ENCODE results near the gene RBM20. TPM values are rescaled to one million over a fixed set of nuclear protein-coding genes. Genes with fewer than 3 reads are reported as not detected.

Gene RBM20
- total and polyA plus RNA-seq, 2 experiments from 2014 or later, result 3.7 to 4.0 TPM

DNA sequence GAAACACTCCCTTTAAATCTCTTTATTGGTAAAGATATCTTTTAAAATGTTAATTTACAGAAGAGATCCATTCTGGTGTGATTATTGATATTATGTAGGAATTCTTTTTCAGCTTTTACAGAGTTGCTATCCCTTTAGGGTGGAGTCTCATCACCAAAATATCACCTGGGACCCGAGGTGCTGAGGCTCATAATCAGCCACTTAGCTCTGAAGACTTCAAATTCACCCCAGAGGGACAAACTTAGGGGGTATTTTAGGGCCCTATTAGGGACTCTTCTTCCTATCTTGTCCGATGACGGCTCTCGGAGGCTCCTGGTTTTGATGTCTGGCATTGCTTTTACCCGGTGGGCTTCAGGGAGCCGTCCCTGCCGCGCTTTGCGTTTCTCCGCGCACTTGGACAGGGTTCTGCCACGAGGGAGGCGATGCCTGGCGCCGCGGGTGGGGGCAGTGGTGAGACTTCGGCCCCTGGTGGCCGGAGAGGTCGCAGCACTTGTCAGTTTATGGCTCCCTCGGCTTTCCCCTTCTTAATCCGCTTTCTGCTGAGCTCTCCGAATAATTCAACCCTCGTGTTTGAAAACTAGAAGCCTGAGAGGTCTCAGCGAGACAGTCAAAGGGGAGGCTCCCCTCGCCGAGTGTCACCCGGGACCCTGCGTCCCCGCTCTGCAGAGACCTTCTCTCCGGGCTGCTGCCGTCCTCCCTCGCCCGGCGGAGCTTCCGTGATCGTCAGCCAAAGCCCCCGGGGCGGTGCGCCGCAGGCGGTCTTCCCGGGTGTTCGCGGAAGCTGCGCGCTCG lies 27.8 kb downstream of the RBM20 start:
- no peak overlapping the region for H3K27ac ChIP-seq
- peak; percentile 84 for DNase-seq (ENCODE audit: low spot score)
- WGBS (ENCODE audit: low lambda C conversion rate, missing lambda C conversion rate), result 2% methylated on average over 47 of the region's 47 CpGs
- TF ChIP-seq EZH2 (IDR thresholded peaks at IDR 0.05; ENCODE audit: borderline replicate concordance) (no peak), EZH2phosphoT487 (IDR thresholded peaks at IDR 0.05; ENCODE audit: low read depth, severe bottlenecking, unreplicated experiment) (no peak)
- TF ChIP-seq, protein P1, sequence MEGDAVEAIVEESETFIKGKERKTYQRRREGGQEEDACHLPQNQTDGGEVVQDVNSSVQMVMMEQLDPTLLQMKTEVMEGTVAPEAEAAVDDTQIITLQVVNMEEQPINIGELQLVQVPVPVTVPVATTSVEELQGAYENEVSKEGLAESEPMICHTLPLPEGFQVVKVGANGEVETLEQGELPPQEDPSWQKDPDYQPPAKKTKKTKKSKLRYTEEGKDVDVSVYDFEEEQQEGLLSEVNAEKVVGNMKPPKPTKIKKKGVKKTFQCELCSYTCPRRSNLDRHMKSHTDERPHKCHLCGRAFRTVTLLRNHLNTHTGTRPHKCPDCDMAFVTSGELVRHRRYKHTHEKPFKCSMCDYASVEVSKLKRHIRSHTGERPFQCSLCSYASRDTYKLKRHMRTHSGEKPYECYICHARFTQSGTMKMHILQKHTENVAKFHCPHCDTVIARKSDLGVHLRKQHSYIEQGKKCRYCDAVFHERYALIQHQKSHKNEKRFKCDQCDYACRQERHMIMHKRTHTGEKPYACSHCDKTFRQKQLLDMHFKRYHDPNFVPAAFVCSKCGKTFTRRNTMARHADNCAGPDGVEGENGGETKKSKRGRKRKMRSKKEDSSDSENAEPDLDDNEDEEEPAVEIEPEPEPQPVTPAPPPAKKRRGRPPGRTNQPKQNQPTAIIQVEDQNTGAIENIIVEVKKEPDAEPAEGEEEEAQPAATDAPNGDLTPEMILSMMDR (IDR thresholded peaks at IDR 0.05; ENCODE audit: poor library complexity), result peak; percentile 68
- no peaks in the 10 kb centered on the region for H3K27me3 ChIP-seq
- H3K4me2 ChIP-seq, result peak overlapping the region; percentile 85
- peak overlapping the region; percentile 44 for H3K4me3 ChIP-seq
- H2AFZ ChIP-seq, result peak overlapping the region; percentile 72
- H3K79me2 ChIP-seq, result no peaks in the 10 kb centered on the region
- H3K4me1 ChIP-seq (ENCODE audit: insufficient read depth), result no peaks in the 10 kb centered on the region
- no peaks in the 10 kb centered on the region for H3K9me2 ChIP-seq (replicated peaks; ENCODE audit: insufficient read depth)
- H4K20me1 ChIP-seq (ENCODE audit: insufficient read depth, poor library complexity, severe bottlenecking), result no peaks in the 10 kb centered on the region
- no peaks in the 10 kb centered on the region for H3K36me3 ChIP-seq (replicated peaks; ENCODE audit: insufficient read depth, low read depth)
- H3K9me3 ChIP-seq (ENCODE audit: low read depth), result no peaks in the 10 kb centered on the region

DNA sequence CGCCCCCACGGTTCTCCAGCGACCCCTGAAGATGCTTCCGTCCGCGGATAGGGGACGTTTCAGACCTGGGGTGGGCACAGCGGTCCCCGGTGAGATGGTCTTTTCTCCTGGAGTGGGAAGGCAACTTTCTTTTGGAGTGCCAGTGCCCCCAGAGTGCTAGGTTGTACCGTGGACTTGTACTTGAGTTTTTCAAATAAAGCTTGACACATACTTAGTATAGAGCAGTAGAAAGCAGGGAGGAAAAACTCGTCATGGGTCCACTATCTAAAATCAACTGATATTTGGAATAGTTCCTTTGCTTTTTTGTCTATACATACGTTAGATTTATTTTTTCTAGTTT lies 28.4 kb downstream of the RBM20 start:
- Histone ChIP-seq H2AFZ (peak overlapping the region; percentile 72), H3K4me2 (peak overlapping the region; percentile 85), H3K36me3 (replicated peaks; ENCODE audit: insufficient read depth, low read depth) (no peaks in the 10 kb centered on the region), H3K27ac (no peak overlapping the region), H3K79me2 (no peaks in the 10 kb centered on the region), H3K4me3 (peak overlapping the region; percentile 44), H4K20me1 (ENCODE audit: insufficient read depth, poor library complexity, severe bottlenecking) (no peaks in the 10 kb centered on the region), H3K9me2 (replicated peaks; ENCODE audit: insufficient read depth) (no peaks in the 10 kb centered on the region), H3K4me1 (ENCODE audit: insufficient read depth) (no peaks in the 10 kb centered on the region), H3K27me3 (no peaks in the 10 kb centered on the region), H3K9me3 (ENCODE audit: low read depth) (no peaks in the 10 kb centered on the region)
- TF ChIP-seq, protein P1 (IDR thresholded peaks at IDR 0.05; ENCODE audit: poor library complexity), result no peak
- TF ChIP-seq EZH2phosphoT487 (IDR thresholded peaks at IDR 0.05; ENCODE audit: low read depth, severe bottlenecking, unreplicated experiment), result no peak
- TF ChIP-seq EZH2 (IDR thresholded peaks at IDR 0.05; ENCODE audit: borderline replicate concordance), result no peak
- no peak for DNase-seq (ENCODE audit: low spot score)
- WGBS (ENCODE audit: low lambda C conversion rate, missing lambda C conversion rate), result 11% methylated on average over 11 of the region's 12 CpGs

DNA sequence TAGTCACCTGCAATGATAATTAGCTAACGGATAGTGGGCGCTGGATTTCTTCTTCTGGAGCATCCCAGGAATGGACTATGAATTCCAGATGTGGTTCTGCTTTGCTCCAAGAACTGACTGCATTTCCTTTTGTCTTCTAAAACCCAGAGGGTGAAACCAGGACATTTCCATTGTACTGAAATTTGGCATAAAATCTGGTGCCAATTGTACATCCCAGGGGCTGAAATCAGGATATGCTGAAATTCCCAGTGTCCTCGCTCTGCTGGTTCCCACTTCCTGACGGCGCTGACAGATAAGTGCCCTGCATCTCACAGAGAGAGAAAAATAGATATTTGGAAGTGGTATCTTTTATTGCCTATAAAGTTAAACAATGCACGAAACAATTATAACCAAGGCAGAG lies 31.9 kb downstream of the RBM20 start:
- TF ChIP-seq, protein P1 (IDR thresholded peaks at IDR 0.05; ENCODE audit: poor library complexity), result no peak
- no peak for TF ChIP-seq EZH2 (IDR thresholded peaks at IDR 0.05; ENCODE audit: borderline replicate concordance)
- TF ChIP-seq EZH2phosphoT487 (IDR thresholded peaks at IDR 0.05; ENCODE audit: low read depth, severe bottlenecking, unreplicated experiment), result no peak
- H3K9me2 ChIP-seq (replicated peaks; ENCODE audit: insufficient read depth), result no peaks in the 10 kb centered on the region
- no peak overlapping the region for H3K4me2 ChIP-seq
- no peak overlapping the region for H3K4me3 ChIP-seq
- no peak overlapping the region for H2AFZ ChIP-seq
- no peaks in the 10 kb centered on the region for H3K4me1 ChIP-seq (ENCODE audit: insufficient read depth)
- no peak for DNase-seq (ENCODE audit: low spot score)
- H3K27ac ChIP-seq, result no peak overlapping the region
- WGBS (ENCODE audit: low lambda C conversion rate, missing lambda C conversion rate), result 48% methylated on average over 6 of the region's 6 CpGs
- no peaks in the 10 kb centered on the region for H3K9me3 ChIP-seq (ENCODE audit: low read depth)
- no peaks in the 10 kb centered on the region for H3K79me2 ChIP-seq
- H3K36me3 ChIP-seq (replicated peaks; ENCODE audit: insufficient read depth, low read depth), result no peaks in the 10 kb centered on the region
- H4K20me1 ChIP-seq (ENCODE audit: insufficient read depth, poor library complexity, severe bottlenecking), result no peaks in the 10 kb centered on the region
- H3K27me3 ChIP-seq, result no peaks in the 10 kb centered on the region

Measured in hepatocyte (in vitro differentiated cells).